Kidney (tissue), 14 donors: Measurements from ENCODE around the gene GRIFIN. TPM values are rescaled to one million over a fixed set of nuclear protein-coding genes. Genes with fewer than 3 reads are reported as not detected.
A peak's percentile ranks its signal among the peaks of the same experiment; 100 is the strongest.

Source experiments
- DNase-seq, 5 donors: peaks; one replicate each; pipeline ENCODE4 v3.0.0-alpha.2; 2013 to 2020
- FAIRE-seq: peaks from 2 replicates; lab custom pipeline; 2012; peaks lifted over from hg19 to GRCh38; lab: Jason Lieb, UNC
- H3K27ac ChIP-seq, 2 donors: one replicate each; pipeline ENCODE4 v1.7.0; 2013; ENCODE audit warnings: low read depth in 2 of 2, low read length in 2 of 2, inconsistent platforms in 1 of 2
- H3K27me3 ChIP-seq: one replicate; pipeline ENCODE4 v1.7.1; 2013; ENCODE audit warnings: low read length, inconsistent platforms; ENCODE audit not compliant: control insufficient read depth, insufficient read depth
- H3K36me3 ChIP-seq, 3 donors: one replicate each; pipeline versions ENCODE4 v1.7.0 to v1.7.1; 2013; ENCODE audit warnings: low read length in 3 of 3, control low read depth in 1 of 3, inconsistent platforms in 1 of 3; ENCODE audit not compliant: insufficient read depth in 3 of 3, control insufficient read depth in 2 of 3
- H3K4me1 ChIP-seq, 3 donors: one replicate each; pipeline versions ENCODE4 v1.7.0 to v1.7.1; 2013; ENCODE audit warnings: low read length in 3 of 3, inconsistent platforms in 1 of 3, low read depth in 1 of 3; ENCODE audit not compliant: control insufficient read depth in 2 of 3, insufficient read depth in 2 of 3
- H3K4me3 ChIP-seq, 3 donors: one replicate each; pipeline versions ENCODE4 v1.7.0 to v1.8.1; 2013; ENCODE audit warnings: low read length in 3 of 3, control low read depth in 1 of 3, inconsistent platforms in 1 of 3
- H3K9ac ChIP-seq, 3 donors: one replicate each; pipeline versions ENCODE4 v1.7.0 to v1.7.1; 2013; ENCODE audit warnings: low read length in 3 of 3, control low read depth in 1 of 3, inconsistent platforms in 1 of 3
- H3K9me3 ChIP-seq, 3 donors: one replicate each; pipeline versions ENCODE4 v1.7.0 to v1.7.1; 2013; ENCODE audit warnings: low read length in 3 of 3, control low read depth in 1 of 3, inconsistent platforms in 1 of 3; ENCODE audit not compliant: control insufficient read depth in 2 of 3, insufficient read depth in 1 of 3
- intact Hi-C: fragments of 100-400 bp; cut with DNase I; formaldehyde crosslinking; loops from one replicate; pipeline ENCODE4 v1.11.1; 2022
- polyA plus RNA-seq: library from polyadenylated mRNA; stranded (reverse); fragments of 350-450 nt; fragmentation: Illumina TruSeq; extraction: RNeasy Lipid Tissue Mini Kit (QIAGEN cat#74804); gene quantifications from one replicate; pipeline ENCODE4 v1.2.3, GENCODE V29; 2014; ENCODE audit warnings: low read depth, low replicate concordance; ENCODE audit not compliant: insufficient read depth
- total RNA-seq: library from RNA; stranded (reverse); fragmentation: NEBNext Ultra II Directional; extraction: Animal tissue kit (Norgen Biotek cat#: 25700); gene quantifications from one replicate; pipeline ENCODE4 v1.2.1, GENCODE V29; 2021
- TF ChIP-seq, protein P1 (sequence below): IDR thresholded peaks from 3 replicates; pipeline ENCODE4 v1.5.1; 2012; ENCODE audit warnings: mild to moderate bottlenecking, moderate library complexity, borderline replicate concordance; ENCODE audit not compliant: insufficient read depth; ENCODE audit errors: extremely low read depth
- donor health status: control.
- donor health status: control.
- donor health status: control.
- donor health status: control.
- donor health status: control.
- donor health status: DM: yes; HTN: yes; CAD: no.
- donor health status: Normal renal cell carcinoma (clear cell type).

GRIFIN gene
- total and polyA plus RNA-seq, 2 donors from 2014 or later: not detected

DNA sequence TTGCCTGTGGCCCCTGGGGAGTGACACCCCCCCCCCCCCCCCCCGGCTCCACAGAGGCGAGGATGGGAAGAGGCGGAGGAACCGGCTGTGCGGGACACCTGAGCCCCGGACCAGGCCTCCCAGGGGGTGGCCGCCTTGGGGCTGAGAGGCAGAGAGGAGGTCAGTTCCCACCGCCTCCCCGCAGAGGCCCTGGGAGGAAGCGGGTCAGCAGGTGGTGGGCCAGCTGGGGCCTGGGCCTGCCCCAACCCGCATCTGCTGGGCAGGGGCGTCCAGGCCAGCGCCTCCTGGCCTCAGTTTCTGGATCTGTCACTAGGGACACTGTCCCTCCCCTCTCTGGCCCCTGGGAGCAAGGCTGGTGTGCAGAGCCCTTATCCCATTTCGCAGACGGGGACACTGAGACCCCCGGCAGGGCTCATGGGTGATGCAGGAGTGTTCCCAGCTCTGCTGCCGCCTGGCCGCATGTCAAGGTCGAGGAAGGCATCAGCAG lies 28.7 kb upstream of the GRIFIN start:
- no peak for FAIRE-seq
- Histone ChIP-seq H3K27me3 (no peaks in the 10 kb centered on the region), H3K27ac (no peak overlapping the region), H3K9ac (no peak overlapping the region), H3K4me1 (peaks cover 0 to 9% (median 5%) of the 10 kb centered on the region in 3 donors), H3K4me3 (no peak overlapping the region), H3K36me3 (no peaks in the 10 kb centered on the region), H3K9me3 (no peaks in the 10 kb centered on the region)
- TF ChIP-seq, protein P1, sequence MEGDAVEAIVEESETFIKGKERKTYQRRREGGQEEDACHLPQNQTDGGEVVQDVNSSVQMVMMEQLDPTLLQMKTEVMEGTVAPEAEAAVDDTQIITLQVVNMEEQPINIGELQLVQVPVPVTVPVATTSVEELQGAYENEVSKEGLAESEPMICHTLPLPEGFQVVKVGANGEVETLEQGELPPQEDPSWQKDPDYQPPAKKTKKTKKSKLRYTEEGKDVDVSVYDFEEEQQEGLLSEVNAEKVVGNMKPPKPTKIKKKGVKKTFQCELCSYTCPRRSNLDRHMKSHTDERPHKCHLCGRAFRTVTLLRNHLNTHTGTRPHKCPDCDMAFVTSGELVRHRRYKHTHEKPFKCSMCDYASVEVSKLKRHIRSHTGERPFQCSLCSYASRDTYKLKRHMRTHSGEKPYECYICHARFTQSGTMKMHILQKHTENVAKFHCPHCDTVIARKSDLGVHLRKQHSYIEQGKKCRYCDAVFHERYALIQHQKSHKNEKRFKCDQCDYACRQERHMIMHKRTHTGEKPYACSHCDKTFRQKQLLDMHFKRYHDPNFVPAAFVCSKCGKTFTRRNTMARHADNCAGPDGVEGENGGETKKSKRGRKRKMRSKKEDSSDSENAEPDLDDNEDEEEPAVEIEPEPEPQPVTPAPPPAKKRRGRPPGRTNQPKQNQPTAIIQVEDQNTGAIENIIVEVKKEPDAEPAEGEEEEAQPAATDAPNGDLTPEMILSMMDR: no peak
- intact Hi-C loops: no loop called here
- peak in 1 of 5 donors; percentile 77 for DNase-seq

GRCh38 chr7:2504128-2504888 lies 28.1 kb upstream of the GRIFIN start:
- H3K36me3 ChIP-seq: no peaks in the 10 kb centered on the region
- TF ChIP-seq, protein P1: no peak
- no peaks in the 10 kb centered on the region for H3K9me3 ChIP-seq
- no peaks in the 10 kb centered on the region for H3K27me3 ChIP-seq
- peak in 2 of 5 donors; percentile 51 to 79 for DNase-seq
- H3K4me3 ChIP-seq: no peak overlapping the region
- intact Hi-C loops: no loop called here
- peaks cover 0 to 9% (median 5%) of the 10 kb centered on the region in 3 donors for H3K4me1 ChIP-seq
- FAIRE-seq: no peak
- H3K9ac ChIP-seq: no peak overlapping the region
- no peak overlapping the region for H3K27ac ChIP-seq

DNA sequence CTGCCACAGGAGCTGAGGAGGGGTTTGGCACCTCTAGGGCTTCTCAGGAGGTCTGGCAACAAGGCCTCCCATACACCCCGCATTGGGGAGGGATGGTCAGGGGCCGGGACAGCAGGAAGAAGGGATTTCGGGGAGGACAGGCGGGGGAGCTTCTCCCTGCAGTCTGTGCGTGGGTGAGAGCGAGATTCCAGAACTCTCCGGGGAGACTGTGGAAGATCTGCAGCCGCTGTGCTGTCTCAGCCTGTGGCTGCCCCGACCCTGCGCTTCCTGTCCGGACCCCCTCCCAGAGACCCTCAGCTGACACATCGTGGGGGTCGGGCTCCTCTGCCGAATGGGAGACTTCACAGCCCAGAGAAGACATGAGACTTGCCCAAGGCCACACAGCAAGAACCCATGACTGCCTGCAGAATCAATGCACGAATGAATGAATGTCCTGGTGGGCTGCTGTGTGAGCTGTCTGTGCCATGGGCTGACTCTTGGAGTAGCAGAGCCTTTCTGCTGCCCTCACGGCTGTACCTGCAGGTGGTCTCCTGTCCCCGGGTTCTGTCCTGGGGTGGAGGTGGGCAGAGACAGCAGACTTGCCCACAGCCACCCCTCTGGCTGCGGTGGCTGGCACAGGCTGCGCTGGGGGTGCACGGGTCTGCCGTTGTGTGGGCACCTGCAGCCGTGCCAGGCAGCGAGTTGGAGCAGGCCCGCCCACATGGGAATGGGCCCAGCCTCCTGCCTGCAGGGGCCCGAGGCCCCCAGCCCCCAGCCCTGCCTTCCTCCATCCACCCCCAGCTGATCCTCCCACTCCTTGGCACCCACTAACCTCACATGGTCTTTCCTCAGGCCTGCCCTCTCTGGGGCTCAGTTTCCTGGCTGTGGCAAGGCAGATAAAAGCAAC lies 27.1 kb upstream of the GRIFIN start:
- TF ChIP-seq, protein P1: no peak
- intact Hi-C loops: no loop called here
- no peaks in the 10 kb centered on the region for H3K27me3 ChIP-seq
- no peaks in the 10 kb centered on the region for H3K9me3 ChIP-seq
- DNase-seq (peak in 2 of 5 donors; percentile 81), FAIRE-seq (no peak)
- no peak overlapping the region for H3K4me3 ChIP-seq
- H3K27ac ChIP-seq: no peak overlapping the region
- no peak overlapping the region for H3K9ac ChIP-seq
- peaks cover 0 to 7% (median 5%) of the 10 kb centered on the region in 3 donors for H3K4me1 ChIP-seq
- H3K36me3 ChIP-seq: no peaks in the 10 kb centered on the region
